A549 (cell line): Measurements from ENCODE around the gene KRT81. TPM values are rescaled to one million over a fixed set of nuclear protein-coding genes. Genes with fewer than 3 reads are reported as not detected.
A peak's percentile ranks its signal among the peaks of the same experiment; 100 is the strongest.

ENCODE experiments used
- ATAC-seq, 2 experiments: fragments of 200-7000 bp in 1 of 2; fragments of >200 bp in 1 of 2; cut with Nextera tagmentation in 1 of 2; cut with Tn5 transposase in 1 of 2; 3 replicates each; pipeline versions ENCODE4 v1.8.0 to v1.9.1; 2018 to 2020; ENCODE audit warnings: mild to moderate bottlenecking in 1 of 2, moderate library complexity in 1 of 2
- CTCF ChIA-PET: fragments of 300-600 bp; sonication (Branson Sonifier 250); formaldehyde crosslinking; extraction: SDS; loops from one replicate; lab custom pipeline; 2021; ENCODE audit warnings: antibody characterized with exemption, inconsistent platforms; lab: Yijun Ruan, JAX
- POLR2A ChIA-PET: fragments of 350-600 bp; formaldehyde crosslinking; extraction: SDS; loops from one replicate; lab custom pipeline; 2021; ENCODE audit warnings: antibody characterized with exemption, inconsistent platforms; lab: Yijun Ruan, JAX
- DNase-seq, 2 experiments: peaks; one replicate each; pipeline versions ENCODE4 v3.0.0 to v3.0.0-alpha.2; 2011 to 2016; ENCODE audit warnings: low read depth in 1 of 2, low spot score in 1 of 2
- FAIRE-seq: peaks from 2 replicates; lab custom pipeline; 2011; peaks lifted over from hg19 to GRCh38; lab: Jason Lieb, UNC
- H3K27ac ChIP-seq, 2 experiments: fragments of >200 bp; sonication (Bioruptor Twin); formaldehyde crosslinking; 3 replicates each; pipeline ENCODE4 v1.5.1; 2016 to 2017
- H3K4me1 ChIP-seq: fragments of >200 bp; sonication (Bioruptor Twin); formaldehyde crosslinking; 3 replicates; pipeline ENCODE4 v1.6.1; 2016
- H3K4me2 ChIP-seq: fragments of >200 bp; sonication (Bioruptor Twin); formaldehyde crosslinking; 3 replicates; pipeline ENCODE4 v1.6.1; 2016
- H3K4me3 ChIP-seq: fragments of >200 bp; sonication (Bioruptor Twin); formaldehyde crosslinking; 3 replicates; pipeline ENCODE4 v1.5.1; 2016
- H3K9me3 ChIP-seq: fragments of >200 bp; sonication (Bioruptor Twin); formaldehyde crosslinking; 3 replicates; pipeline ENCODE4 v1.6.1; 2016
- BHLHE40 ChIP-seq: IDR thresholded peaks from 2 replicates; pipeline ENCODE4 v1.6.1; 2012; ENCODE audit warnings: low read depth, low read length, inconsistent platforms
- CEBPB ChIP-seq, 2 experiments: fragments of >200 bp in 1 of 2; sonication (Bioruptor Twin) in 1 of 2; formaldehyde crosslinking in 1 of 2; IDR thresholded peaks; 2 replicates each; pipeline ENCODE4 v1.6.1; 2012 to 2016
- E2F6 ChIP-seq: IDR thresholded peaks from 2 replicates; pipeline ENCODE4 v1.6.1; 2012; ENCODE audit warnings: low read depth, borderline replicate concordance
- EHF ChIP-seq: fragments of 250-450 bp; sonication (Bioruptor Pico); IDR thresholded peaks from 2 replicates; pipeline ENCODE4 v1.5.0; 2020; ENCODE audit warnings: mild to moderate bottlenecking
- EHMT2 ChIP-seq: fragments of 200-600 bp; sonication (generic); IDR thresholded peaks from 2 replicates; pipeline ENCODE4 v1.6.1; 2016; ENCODE audit warnings: antibody characterized with exemption, low read depth, mild to moderate bottlenecking, moderate library complexity
- EP300 ChIP-seq, 2 experiments: fragments of >200 bp; sonication (Bioruptor Twin); formaldehyde crosslinking; IDR thresholded peaks; 2 replicates in 1 of 2; 3 replicates in 1 of 2; pipeline ENCODE4 v1.6.1; 2016 to 2017
- FOXS1 ChIP-seq: fragments of 250-450 bp; sonication (Bioruptor Pico); IDR thresholded peaks from 2 replicates; pipeline ENCODE4 v1.5.0; 2020; ENCODE audit warnings: mild to moderate bottlenecking, moderate library complexity
- GATA3 ChIP-seq: IDR thresholded peaks from 2 replicates; pipeline ENCODE4 v1.6.1; 2012; ENCODE audit warnings: borderline replicate concordance
- HDAC2 ChIP-seq: fragments of 200-600 bp; sonication (generic); IDR thresholded peaks from 2 replicates; pipeline ENCODE4 v1.6.1; 2016
- HEYL ChIP-seq: fragments of 250-450 bp; sonication (Bioruptor Pico); IDR thresholded peaks from 2 replicates; pipeline ENCODE4 v1.8.0; 2021; ENCODE audit warnings: mild to moderate bottlenecking, moderate library complexity
- JUNB ChIP-seq: fragments of >200 bp; sonication (Bioruptor Twin); formaldehyde crosslinking; IDR thresholded peaks from 2 replicates; pipeline ENCODE4 v1.6.1; 2016
- KDM1A ChIP-seq: fragments of 200-600 bp; sonication (generic); IDR thresholded peaks from 2 replicates; pipeline ENCODE4 v1.6.1; 2016; ENCODE audit warnings: low read depth, mild to moderate bottlenecking
- KDM5A ChIP-seq: fragments of 200-600 bp; sonication (generic); IDR thresholded peaks from 2 replicates; pipeline ENCODE4 v1.6.1; 2016; ENCODE audit warnings: antibody characterized with exemption, mild to moderate bottlenecking
- RAD21 ChIP-seq, 2 experiments: fragments of >200 bp in 1 of 2; sonication (Bioruptor Twin) in 1 of 2; formaldehyde crosslinking in 1 of 2; IDR thresholded peaks in 1 of 2; conservative IDR thresholded peaks in 1 of 2; 2 replicates in 1 of 2; 3 replicates in 1 of 2; pipeline ENCODE4 v1.6.1; 2012 to 2018; ENCODE audit warnings: inconsistent platforms in 1 of 2
- RARB ChIP-seq: fragments of 250-450 bp; sonication (Bioruptor Pico); IDR thresholded peaks from 2 replicates; pipeline ENCODE4 v1.8.0; 2021; ENCODE audit warnings: mild to moderate bottlenecking, moderate library complexity
- RCOR1 ChIP-seq: fragments of 150-350 bp; IDR thresholded peaks from 2 replicates; pipeline ENCODE4 v1.6.1; 2014; ENCODE audit warnings: antibody characterized with exemption, low read length, low read depth
- REST ChIP-seq: fragments of 200-600 bp; sonication (generic); IDR thresholded peaks from 2 replicates; pipeline ENCODE4 v1.6.1; 2016; ENCODE audit warnings: antibody characterized with exemption, mild to moderate bottlenecking, moderate library complexity
- RNF2 ChIP-seq: fragments of 200-600 bp; sonication (generic); IDR thresholded peaks from 2 replicates; pipeline ENCODE4 v1.6.1; 2016; ENCODE audit warnings: low read depth, mild to moderate bottlenecking, antibody characterized with exemption, moderate library complexity, borderline replicate concordance
- TFCP2L1 ChIP-seq: fragments of 250-450 bp; sonication (Bioruptor Pico); IDR thresholded peaks from 2 replicates; pipeline ENCODE4 v1.5.0; 2021; ENCODE audit warnings: mild to moderate bottlenecking
- TP53 ChIP-seq: fragments of 250-450 bp; sonication (Bioruptor Pico); IDR thresholded peaks from 2 replicates; pipeline ENCODE4 v1.5.0; 2021; ENCODE audit warnings: mild to moderate bottlenecking, moderate library complexity
- ZFP36 ChIP-seq: fragments of 450-650 bp; IDR thresholded peaks from 2 replicates; pipeline ENCODE4 v1.6.1; 2014; ENCODE audit warnings: borderline replicate concordance; ENCODE audit not compliant: partially characterized antibody
- ZSCAN20 ChIP-seq: fragments of 250-450 bp; sonication (Bioruptor Pico); IDR thresholded peaks from 2 replicates; pipeline ENCODE4 v1.8.0; 2022; ENCODE audit warnings: mild to moderate bottlenecking, moderate library complexity
- WGBS: methylation state at CpG from one replicate; pipeline ENCODE4 v1.1.6; 2017; ENCODE audit errors: missing lambda C conversion rate; 5-methylcytosine and 5-hydroxymethylcytosine counted together
- polyA plus RNA-seq, 4 experiments: library from polyadenylated mRNA; depleted of rRNA in 3 of 4; stranded (reverse); fragments of >200 nt; fragmentation: RNase III in 1 of 4; extraction: RNeasy Plus Mini Kit Qiagen cat#74134 plus additional on column Dnase treatment in 1 of 4; gene quantifications; 2 replicates in 3 of 4; 3 replicates in 1 of 4; pipeline ENCODE4 v1.2.3, GENCODE V29; 2011 to 2017
- TF ChIP-seq, protein P1 (sequence below): IDR thresholded peaks from 2 replicates; pipeline ENCODE4 v1.6.1; 2012

The KRT81 gene
- polyA plus RNA-seq, 2 of the 4 experiments (the other 2 are of a cell fraction), result 1,799 to 3,643 TPM

- peaks cover 35% of the 10 kb centered on the region for H3K4me1 ChIP-seq
- no peak for DNase-seq
- TF ChIP-seq BHLHE40, result no peak
- TF ChIP-seq EP300 (IDR thresholded peaks at IDR 0.05), result no peak
- no peak for TF ChIP-seq KDM1A
- TF ChIP-seq KDM5A, result no peak
- no peak for TF ChIP-seq RAD21 (conservative IDR thresholded peaks at IDR 0.05 in 1 of 2, IDR thresholded peaks at IDR 0.05 in 1 of 2)
- no peak for TF ChIP-seq EHMT2
- TF ChIP-seq ZFP36, result no peak
- no peak for TF ChIP-seq E2F6
- no peak for TF ChIP-seq CEBPB (IDR thresholded peaks at IDR 0.05)
- no peak for TF ChIP-seq HDAC2
- TF ChIP-seq REST, result no peak
- no peak for TF ChIP-seq TP53 (CRISPR knock-in tag)
- TF ChIP-seq RCOR1, result no peak
- no peak for TF ChIP-seq GATA3
- no peak for TF ChIP-seq EHF (CRISPR knock-in tag)
- no peak for TF ChIP-seq FOXS1
- no peak for ATAC-seq
- no peak overlapping the region for H3K4me2 ChIP-seq
- WGBS, result 92% methylated on average over 7 of the region's 7 CpGs
- peak overlapping the region in 1 of 2 experiments; percentile 74; a peak in 3 of 6 replicates for H3K27ac ChIP-seq
- ChIA-PET CTCF (interaction anchor here (0.9 to 14.8 kb wide), 11 partner anchors 10 to 616 kb away, joined by 3 to 301 read pairs (median 6); partner anchors contain the start of gene KRT86), POLR2A (interaction anchor here (0.7 to 1.0 kb wide), 2 partner anchors 10 to 22 kb away, joined by 3 to 4 read pairs; no protein-coding TSS in a partner anchor)
- FAIRE-seq, result no peak
- H3K4me3 ChIP-seq, result no peak overlapping the region
- no peaks in the 10 kb centered on the region for H3K9me3 ChIP-seq
Observed at GRCh38 chr12:52263761-52264434, 27.4 kb downstream of the KRT81 start.

GRCh38 chr12:52262286-52262685 lies 29.0 kb downstream of the KRT81 start:
- Histone ChIP-seq H3K4me3 (no peak overlapping the region), H3K27ac (peak overlapping the region; percentile 42 to 74; a peak in 4 of 6 replicates), H3K4me1 (peaks cover 35% of the 10 kb centered on the region), H3K9me3 (no peaks in the 10 kb centered on the region), H3K4me2 (no peak overlapping the region)
- TF ChIP-seq EHF (CRISPR knock-in tag), result 0 out of 2 replicates have a peak, but pooled peaks have one; percentile 31
- TF ChIP-seq, protein P1, sequence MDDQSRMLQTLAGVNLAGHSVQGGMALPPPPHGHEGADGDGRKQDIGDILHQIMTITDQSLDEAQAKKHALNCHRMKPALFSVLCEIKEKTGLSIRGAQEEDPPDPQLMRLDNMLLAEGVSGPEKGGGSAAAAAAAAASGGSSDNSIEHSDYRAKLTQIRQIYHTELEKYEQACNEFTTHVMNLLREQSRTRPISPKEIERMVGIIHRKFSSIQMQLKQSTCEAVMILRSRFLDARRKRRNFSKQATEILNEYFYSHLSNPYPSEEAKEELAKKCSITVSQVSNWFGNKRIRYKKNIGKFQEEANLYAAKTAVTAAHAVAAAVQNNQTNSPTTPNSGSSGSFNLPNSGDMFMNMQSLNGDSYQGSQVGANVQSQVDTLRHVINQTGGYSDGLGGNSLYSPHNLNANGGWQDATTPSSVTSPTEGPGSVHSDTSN, result no peak
- TF ChIP-seq JUNB, result no peak
- ChIA-PET CTCF (interaction anchor here (1.3 to 14.8 kb wide), 5 partner anchors 11 to 617 kb away, joined by 4 to 301 read pairs (median 7); partner anchors contain the start of gene KRT86), POLR2A (no interaction called here)
- ATAC-seq, result no peak
- no peak for DNase-seq
- FAIRE-seq, result no peak
- WGBS, result 63% methylated on average over 3 of the region's 3 CpGs

- ChIA-PET CTCF (interaction anchor here (2.1 to 14.8 kb wide), 3 partner anchors 20 to 610 kb away, joined by 4 to 301 read pairs (median 61); partner anchors contain the start of gene KRT86), POLR2A (interaction anchor here (18.5 kb wide), 1 partner anchor 19 kb away, joined by 383 read pairs; the partner anchor contains the start of gene KRT86)
- peak overlapping the region; percentile 4 to 74; a peak in 3 of 6 replicates for H3K27ac ChIP-seq
- H3K4me3 ChIP-seq, result no peak overlapping the region
- H3K4me2 ChIP-seq, result no peak overlapping the region
- H3K9me3 ChIP-seq, result no peaks in the 10 kb centered on the region
- peaks cover 38% of the 10 kb centered on the region for H3K4me1 ChIP-seq
- no peak for DNase-seq
- no peak for FAIRE-seq
- TF ChIP-seq, protein P1, result no peak
- TF ChIP-seq TFCP2L1 (0 out of 2 replicates have a peak, but pooled peaks have one; percentile 41), ZSCAN20 (CRISPR knock-in tag) (no peak), HEYL (no peak), RARB (CRISPR knock-in tag) (no peak), RNF2 (no peak)
- WGBS, result 75% methylated on average over 1 of the region's 1 CpG
- ATAC-seq, result no peak
Observed at GRCh38 chr12:52261208-52261484, 30.2 kb downstream of the KRT81 start.
